SH-SY5Y (cell line): ENCODE data around the gene MX2.

Experiments used
- GATA2 ChIP-seq: IDR thresholded peaks from 2 replicates; pipeline ENCODE4 v1.6.1; 2011; ENCODE audit warnings: mild to moderate bottlenecking, low read depth, low read length
- GATA3 ChIP-seq: IDR thresholded peaks from 2 replicates; pipeline ENCODE4 v1.6.1; 2011; ENCODE audit warnings: low read depth, mild to moderate bottlenecking, low read length, moderate library complexity

DNA sequence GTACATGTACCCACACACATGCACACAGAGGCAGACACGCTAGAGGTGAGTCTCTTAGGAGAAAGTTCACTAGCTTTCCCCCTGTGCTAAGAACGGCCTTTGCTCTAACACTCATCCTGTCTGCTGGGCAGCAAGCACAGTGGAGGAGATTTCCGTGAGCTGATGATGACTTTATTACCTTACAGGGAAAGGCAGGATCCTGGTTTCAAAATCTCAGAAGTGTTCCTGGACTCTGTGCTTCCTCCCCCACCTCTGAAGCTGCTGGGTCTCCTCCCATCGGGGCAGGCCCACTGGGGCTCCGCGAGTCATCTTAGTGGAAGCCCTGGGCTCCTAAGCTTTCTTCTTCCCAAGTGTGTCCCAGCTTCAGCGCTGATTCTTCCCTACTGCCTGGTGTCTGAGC lies 42.6 kb upstream of the MX2 start:
- TF ChIP-seq GATA2 (no peak), GATA3 (no peak)
